OCI-M2 (cell line): ENCODE results near the gene GSN.

ENCODE experiments used
- DNase-seq: peaks from one replicate; lab custom pipeline; 2025; ENCODE audit not compliant: unreplicated experiment; lab: John Stamatoyannopoulos, UW

GSN gene

DNA sequence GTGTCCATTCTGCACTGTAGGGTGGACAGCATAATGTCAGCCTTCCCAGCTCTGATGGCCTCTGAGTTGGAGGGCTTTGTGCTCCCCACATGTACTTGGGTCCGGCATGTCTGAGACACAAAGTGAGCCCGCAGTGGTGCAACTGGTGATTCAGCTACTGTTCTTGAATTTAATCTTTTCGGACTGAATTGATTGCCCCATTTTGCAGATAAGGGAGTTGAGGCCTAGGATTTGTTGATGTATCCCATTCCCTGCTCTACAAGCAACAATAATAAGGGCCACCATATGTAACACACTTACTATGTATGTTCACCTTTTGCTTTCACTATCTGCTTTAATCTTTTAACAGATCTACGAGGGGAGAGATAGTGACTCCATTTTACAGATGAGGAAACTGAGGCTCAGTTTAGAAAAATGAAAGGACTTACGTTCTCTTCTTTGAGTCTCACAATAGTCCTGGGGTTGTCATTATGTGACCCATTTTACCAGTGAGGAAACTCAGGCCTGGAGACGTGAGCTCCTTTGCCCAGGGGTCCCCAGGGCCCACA, 4.5 kb downstream of the GSN start:
- no peak for DNase-seq

DNA sequence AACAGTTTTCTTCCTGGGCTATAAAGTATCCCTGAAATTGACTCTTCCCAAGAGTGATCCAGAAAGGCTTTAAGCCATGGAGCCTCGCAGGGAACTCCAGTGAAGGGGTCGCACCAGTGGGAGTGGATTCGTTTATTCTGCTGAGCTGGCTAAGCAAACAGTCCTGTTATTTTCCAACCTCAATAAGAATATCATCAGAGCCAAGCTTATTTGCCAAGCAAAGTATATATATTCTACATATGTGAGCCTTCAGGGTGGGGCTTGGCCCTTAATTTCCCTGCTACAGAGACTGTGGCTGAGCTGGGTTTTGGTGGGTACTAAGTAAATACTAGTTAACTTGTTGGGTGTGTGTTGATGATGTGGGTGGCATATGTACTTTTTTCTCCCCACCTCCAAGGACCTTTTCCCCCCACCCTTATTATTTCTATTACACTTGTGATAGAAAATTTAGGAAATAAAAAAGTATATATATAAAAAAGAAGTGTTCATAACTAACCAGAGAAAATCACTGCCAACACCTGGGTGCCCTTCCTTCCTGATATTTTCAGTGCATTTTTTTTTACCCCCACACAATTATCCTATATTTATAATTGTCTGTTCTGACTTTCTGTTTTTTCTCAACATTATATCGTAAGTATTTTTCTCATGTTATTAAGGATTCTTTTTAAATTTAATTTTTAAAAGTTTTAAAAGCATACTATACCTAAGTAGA, 5.3 kb downstream of the GSN start:
- DNase-seq, result no peak

DNA sequence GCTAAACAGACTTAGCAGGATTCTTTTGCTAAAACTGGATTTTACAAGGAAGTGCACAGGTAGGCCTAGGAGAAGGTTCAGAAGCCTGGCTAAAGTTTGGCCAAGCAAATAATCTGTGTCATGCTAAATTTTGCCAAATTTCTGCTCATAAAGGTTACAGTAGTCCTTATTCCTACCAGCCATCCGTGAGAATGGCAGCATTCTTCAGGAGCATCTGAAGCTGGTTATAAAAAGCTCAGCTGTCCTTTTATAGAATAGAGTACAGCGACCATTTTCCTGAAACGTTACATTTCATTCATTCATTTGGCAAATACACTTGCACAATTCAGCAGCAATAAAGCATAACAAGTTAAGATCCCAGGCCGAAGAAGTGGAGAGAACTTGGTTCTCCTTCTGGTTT, 6.9 kb downstream of the GSN start:
- no peak for DNase-seq

DNA sequence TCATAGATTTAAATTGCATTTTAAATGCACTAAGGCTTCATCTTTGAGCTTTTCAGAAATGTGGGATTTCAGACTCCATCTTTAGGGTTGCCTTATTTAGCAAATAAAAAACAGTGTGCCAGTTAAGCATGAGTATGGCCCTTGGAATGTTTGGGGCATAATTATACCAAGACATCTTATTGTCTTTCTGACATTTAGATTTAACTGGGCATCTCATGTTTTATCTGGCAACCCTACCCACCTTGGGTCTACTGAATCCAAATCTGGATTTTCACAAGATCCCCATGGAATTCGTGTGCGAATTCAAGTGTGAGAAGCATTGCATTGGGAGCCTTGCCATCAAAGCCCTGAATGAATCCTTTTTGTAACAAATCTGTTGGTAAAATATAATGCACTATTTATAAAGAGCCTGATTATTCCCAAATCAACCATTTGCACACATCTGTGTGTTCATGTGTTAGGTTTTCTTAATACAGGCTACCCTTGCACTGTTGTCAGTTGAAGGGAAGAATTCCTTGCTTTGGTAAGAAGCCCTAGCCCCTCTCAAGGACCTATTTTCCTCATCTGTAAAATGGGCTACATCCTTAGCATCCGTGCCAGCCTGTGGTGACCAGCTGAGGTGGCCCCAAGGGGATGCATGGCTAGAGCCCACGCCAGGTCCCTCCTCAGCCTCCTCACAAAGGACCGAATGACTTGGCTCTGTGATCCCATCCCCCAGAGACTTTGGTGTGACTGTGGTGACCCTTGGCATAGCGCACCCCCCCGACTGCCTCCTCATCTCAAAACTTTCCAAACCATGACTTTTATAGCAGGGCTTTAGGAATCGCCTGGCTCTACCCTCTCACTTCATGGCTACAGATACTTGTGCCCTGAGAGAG, 8.1 kb downstream of the GSN start:
- no peak for DNase-seq

DNA sequence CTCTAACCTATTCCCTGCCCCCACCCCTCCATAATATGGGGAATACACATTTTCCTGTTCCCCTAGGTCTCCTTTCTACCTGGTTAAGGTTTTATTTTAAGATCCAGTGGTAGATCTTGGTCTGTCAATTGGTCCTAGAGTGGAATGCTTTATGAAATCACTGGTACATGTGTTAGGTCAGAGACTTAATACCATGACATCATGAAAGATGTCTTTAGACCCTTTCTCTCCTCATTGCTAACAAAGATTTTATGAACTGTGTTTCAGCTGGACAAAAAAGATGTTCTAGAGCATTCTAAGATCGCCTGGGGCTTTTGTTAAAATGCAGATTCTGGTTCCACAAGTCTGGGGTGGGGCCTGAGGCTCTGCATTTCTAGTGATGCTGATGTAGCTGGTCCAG, 9.1 kb downstream of the GSN start:
- DNase-seq, result no peak

DNA sequence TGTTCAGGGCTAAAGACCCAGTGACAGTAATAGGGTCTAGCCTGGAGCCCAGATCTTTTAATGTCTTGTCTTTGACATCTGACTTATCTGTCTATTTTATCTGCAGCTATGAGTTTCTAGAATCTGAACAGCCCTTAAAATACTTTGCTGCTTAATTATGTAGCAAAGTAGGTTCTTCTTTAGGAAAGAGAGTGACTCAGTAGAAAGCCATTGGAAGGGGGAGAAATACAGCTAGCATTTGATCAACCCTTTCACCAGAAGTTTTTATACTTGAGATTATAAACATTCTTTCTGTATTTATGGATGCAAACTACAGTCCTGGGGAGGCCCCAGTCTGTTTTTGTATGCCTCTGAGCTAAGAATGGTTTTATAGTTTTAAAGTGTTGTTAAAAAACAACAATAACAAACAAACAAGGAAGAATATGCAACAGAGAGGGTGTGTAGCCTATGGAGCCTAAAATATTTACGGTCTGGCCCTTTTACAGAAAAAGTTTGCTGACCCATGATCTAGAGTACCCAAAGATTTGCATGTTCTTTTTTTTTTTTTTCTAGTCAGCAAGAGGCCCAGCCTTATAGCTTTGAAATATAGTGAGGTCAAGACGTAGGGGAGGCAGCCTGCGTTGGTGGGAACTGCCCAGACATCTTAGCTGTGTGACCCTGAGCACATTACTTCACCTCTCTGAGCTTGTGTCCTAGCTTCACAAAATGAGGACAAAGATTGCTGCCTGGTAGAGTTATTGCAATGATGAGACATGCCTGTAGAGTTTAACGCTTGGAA, 9.7 kb downstream of the GSN start:
- DNase-seq, result no peak

DNA sequence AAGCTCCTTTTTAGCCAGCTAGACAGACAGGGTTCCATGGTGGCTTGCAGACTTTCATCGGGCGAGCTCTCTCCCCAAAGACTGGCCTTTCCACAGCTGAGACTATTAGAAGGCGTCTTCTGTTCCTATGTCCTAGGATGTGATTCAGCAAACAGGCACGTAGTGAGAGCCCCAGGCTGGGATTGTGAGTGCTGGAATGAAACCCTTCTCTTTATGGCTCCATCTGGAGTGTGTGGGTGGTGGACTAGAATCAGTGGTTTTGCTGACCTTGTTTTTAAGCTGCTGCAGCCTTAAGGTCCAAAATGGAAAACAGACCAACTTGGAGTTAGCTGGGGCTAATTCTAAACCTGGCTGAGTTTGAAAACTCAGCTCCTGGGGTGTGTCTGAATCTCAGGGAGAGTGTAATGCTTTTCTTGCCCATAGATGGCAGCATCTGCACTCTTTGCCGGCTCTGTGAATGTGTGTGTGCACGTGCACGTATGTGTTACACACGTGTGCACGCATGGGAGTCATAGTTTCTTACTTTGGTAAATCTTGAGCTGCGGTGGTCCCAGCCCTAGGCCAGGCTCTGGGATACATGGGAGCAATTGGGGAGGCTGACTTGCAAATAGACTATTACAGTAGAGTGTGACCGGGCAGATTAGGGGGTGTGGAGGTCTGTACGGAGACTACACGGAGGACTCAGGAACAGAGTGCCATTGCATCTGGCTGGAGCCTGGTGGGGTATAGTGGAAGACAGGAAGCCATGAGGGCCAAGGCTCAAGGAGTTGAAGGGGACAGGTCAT, 10.7 kb downstream of the GSN start:
- no peak for DNase-seq

DNA sequence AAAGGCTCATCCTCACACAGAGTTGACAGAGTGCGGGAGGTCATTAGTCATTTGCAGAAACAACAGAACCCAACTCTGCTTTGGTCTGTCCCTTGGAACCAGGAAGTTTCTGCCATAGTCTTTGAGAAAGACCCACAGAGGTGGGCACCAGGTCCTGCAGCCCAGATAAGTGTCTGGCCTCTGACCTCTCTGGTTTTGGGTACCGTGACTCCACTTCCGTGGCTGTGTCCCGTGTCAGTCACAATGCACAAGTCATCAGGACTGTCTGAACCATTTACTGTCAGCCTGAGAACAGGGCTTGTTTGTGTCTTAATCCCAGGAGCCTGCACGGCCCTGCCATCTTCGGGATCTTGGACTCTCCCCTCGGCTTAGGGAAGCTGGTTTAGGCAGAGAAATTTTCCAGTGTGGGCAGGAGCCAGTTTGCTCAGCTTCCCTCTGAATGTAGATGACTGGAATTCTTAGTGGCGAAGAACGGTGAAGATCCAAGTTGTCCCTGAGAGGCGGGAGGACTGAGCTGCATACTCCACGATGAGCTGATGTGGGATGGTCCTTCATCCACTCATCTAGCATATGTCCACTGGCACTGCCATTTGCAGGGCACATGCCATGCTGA, 11.9 kb downstream of the GSN start:
- no peak for DNase-seq

DNA sequence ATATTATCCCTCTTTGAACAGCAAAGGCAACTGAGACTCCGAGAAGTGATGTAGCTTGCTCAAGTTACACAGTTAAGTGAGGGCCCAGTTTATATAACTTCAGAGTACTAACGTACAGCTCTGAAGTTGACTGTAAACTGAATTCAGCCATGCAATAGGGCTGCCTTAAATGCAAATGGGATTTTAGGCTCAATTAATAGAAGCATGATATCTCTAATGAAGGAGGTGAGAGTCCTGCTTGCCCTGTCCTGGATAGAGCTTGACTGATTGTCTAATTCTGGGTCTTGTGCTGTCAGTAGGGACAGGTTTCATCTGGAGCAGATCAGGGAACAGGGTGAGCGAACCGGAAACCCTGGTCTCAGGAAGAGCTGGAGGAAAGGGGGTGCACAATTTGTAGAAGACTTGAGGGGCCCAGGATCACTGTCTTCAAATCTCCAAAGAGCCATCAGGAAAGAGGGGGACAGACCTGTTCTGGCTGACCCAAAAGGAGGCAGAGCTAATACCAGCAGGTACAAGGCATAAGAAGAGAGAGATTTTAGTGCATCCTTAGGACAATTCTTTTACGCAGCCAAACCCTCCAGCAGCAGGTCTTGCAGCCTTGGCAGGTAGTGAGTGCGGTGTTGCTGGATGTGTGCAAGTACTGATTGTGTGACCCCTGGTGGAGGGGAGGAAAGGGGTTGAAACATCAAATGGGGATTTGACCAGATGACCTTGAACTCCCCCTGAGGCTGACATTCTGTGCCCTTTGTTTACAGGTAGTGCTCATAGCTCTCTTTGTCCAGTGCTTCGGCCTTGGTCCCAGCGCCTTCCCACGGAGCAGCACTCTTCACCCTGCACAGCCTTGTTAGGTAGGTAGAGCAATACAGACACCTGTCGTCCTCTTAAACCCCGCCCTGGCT, 13.0 kb downstream of the GSN start:
- DNase-seq, result no peak

DNA sequence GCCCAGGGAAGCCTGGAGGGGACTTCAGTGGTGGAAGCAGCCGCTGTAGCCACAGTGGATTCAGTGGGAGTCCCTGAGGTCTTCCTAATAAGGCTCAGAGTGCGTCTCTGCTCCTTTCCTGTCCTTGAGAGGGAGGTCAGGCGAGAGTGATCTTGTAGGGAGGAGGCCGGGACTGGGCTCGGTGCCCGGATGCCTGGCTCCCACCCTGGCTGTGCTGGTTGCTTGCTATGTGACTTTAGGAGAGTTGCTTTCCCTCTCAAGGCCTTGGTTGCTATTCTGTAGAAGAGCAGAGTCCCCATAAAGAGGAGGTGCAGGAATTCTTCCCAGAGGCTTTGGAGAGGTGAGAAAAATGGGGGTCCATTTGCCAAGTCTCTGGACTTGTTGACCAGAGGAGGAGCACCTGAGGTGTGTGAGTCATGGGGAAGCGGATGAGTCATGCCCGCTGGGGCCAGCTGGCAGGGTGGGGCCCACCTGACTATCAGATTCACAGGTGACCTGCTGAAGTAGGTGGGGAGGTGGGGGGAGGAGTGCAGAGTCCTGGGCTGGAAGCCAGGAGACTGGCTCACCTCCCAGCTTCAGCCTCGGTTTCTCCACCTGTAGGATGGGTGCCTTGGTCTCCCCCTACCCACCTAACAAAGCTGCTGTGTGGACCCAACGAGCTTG, 13.8 kb downstream of the GSN start:
- DNase-seq, result no peak

DNA sequence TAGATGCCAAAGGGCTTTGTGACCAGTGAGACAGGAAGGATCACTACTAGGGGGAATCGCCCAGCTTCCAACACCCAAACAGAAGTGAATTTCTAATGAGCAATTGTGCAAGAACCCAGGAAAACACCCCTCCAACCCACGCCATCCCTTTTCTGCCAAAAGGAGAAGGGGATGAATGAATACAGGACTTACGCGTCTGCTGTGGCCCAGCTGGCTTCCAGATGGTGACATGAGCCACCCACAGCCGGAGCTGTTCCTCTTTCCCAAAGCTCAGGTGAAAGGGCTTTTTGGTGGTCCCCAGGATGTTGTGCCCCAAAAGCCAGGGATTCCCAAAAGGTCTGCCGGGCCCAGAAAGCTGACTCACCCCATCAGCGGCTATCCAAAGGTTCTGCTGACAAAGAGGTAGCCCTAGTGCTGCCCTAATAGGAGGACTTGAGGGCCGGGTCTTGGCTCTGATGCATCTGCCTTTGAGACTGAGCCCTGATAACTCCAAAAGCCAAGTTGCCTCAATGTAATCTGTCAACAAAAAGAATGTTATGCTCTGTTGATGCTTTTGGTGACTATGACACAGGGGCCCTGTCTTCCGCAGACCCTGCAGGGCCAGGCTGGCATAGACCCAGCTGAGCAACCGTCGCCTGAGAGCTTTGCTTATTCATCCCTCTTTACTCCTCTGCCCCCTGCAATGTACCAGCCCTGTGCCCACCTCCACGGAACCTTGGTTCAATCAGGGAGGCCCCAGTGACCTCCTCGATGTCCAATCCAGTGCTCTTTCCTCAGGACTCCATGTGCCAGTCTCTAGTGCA, 14.5 kb downstream of the GSN start:
- DNase-seq, result no peak

DNA sequence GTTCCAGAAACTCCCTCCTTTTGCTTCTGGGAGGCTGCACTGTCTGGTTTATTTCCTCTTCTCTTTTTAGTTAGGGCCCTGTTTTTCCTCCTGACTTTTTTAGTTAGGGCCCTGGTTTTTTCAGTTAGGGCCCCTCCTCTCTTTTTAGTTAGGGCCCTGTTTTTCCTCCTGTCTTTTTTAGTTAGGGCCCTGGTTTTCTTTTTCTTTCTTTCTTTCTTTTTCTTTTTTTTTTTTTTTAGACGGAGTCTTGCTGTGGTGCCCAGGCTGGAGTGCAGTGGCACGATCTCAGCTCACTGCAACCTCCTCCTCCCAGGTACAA, 15.1 kb downstream of the GSN start:
- no peak for DNase-seq

DNA sequence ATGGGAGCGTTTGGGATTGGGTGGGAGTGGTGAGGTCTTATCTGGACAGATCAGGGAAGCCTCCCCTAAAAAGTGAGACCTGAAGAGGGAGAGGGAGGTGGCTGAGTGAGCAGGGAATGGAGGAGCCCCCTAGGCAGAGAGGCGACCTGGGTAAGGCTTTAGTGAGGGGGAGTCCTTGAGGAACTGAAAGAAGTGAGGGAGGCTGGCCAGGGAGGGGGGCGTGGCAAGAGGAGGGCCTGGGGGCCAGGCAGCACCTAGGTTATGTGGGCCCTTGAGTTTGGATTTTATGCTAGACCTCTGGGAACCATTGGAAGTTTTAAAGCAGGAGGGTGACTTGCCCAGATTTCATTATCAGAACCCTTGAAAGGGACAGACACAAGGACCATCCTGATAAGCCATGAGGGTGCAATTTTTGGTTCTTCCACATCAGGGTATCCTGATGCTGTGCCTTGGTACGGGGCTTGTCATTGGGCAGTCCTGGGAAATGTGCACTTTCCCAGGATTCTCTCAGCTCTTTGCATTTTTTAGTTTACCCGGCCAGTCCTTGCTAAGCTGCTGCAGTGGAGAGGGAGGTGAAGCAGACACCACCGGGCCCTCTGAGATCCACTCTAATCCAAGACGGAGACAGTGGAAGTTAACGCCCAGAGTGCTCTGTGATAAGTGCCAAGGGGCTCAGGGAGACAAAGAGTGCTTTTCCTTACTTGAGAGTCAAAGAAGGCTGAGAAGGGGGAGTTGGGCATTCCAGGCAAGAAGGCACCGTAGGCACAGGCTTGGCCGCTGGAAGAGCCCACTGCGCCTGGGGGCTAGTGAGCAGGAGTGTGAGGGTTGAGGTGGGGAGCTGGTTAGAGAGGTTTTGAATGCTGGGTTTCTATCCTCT, 16.1 kb downstream of the GSN start:
- DNase-seq, result no peak

DNA sequence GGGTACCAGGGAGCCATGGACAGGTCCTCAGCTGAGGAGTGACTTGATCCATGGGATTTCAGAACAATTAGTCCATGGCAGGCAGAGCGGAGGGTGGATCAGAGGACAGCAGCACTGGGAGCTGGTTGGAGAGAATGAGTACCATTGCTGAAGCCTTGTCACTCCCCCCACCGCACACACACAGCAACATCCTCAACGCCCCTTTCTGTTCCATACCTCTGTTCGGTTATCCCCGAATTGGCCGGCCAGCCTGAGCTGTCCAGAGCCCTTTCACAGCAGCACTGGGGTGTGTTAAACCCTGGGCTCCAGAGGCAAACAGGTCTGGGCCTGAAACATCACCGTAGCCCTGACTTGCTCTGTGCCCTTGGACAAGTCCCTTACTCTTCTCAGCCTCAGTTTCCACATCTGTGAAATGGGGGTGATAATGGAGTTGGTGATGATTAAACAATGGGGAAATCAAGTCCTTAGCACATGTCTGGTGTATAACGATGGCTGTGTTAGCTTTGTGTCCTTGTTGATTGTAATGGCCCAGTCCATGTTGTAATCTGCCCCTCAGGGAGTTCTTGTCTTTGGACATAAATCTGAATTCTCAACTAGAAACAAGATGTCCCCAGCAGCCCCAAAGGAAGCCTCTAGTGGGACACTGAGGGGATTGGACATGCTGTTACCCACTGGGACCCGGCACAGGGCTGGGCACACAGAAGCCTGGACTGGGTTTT, 16.9 kb downstream of the GSN start:
- DNase-seq, result no peak

DNA sequence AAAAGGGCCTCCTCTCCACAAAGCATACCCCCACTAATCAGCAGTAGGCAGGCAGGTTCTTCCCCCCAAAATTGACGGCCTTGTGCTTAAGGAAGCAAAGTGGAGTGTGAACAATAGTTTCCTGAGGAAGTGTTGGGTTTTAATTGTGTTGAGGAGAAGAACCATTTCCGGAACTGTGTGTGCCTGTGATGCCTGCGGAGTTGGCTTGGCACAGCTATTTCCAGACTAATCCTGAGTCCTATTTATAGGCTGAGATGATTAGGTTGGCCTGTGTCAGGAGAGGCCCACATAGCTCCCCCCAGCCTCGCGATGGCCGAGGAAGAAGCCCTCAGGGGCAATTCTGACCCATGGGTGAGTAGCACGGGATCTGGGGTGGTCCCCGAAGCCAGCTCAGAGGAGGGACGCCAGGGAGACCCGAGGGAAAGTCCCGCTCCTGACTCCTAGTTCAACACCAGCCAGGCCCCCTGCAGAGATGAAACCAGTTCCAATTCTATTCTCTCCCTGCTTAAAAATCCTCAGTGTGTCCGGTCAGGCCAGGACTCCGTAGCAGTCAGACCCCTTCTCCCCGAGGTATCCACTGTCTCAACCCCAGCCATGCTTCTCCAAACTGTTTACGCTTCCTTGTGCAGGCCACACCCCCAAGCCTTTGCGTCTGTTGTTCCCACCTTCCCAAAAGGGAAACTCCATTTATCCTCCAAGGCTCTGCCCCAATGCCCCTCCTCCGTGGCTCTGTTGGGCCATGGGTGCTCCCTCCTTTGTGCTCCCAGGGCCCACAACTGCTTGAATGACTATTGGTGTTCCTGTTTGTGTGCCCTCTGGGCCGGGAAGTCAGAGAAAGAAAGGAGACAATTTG, 18.1 kb downstream of the GSN start:
- DNase-seq, result no peak

DNA sequence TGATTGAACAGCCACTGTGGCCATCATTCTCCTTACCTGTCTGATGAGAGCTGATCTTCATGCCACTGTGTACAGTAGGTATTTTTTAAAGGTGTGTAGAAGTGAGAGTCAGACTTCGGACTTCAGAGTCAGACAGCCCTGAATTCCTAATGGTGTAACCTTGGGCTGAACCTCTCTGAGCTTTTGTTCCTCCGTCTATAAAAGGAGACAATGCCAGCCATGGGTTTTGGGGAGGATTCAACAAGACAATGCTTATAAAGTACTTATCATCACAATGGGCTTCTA, 18.7 kb downstream of the GSN start:
- DNase-seq, result no peak
